ENCODE results near the gene PEAR1. TPM values are rescaled to one million over a fixed set of nuclear protein-coding genes. Genes with fewer than 3 reads are reported as not detected.
"Not testable (repeated sequence)": the region's sequence is repeated elsewhere in the genome, so short reads cannot be mapped to it uniquely, and the experiment has no call there.

The PEAR1 gene
- total RNA-seq, 6 donors from 2014 or later = 8.4 to 33.5 (median 13.7) TPM

DNA sequence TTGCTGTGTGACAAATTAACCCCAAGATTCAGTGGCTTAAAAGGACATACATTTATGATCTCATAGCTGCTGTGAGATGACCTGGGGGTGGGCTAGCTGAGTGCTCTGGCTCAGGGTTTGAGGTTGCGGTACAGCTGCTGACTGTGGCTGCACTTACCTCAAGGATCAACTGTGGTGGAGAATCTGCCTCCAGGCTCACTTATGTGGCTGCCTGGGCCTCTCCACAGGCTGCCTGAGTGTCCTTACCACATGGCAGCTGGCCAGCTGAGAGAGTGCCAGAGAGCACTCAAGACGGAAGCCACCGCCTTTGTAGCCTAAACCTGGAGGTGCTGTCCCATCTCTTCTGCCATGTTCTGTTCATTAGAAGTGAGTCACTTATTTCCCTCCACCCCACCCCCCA is 32.7 kb downstream of the PEAR1 start:
- ATAC-seq (ENCODE audit: low FRiP score in 2 of 2) = peak; percentile 28 to 41
- Histone ChIP-seq H3K36me3 (no peaks in the 10 kb centered on the region), H3K9me3 (no peaks in the 10 kb centered on the region), H3K27ac (no peak overlapping the region), H3K4me1 (peaks cover 28 to 34% (median 30%) of the 10 kb centered on the region in 4 donors), H3K4me3 (no peak overlapping the region), H3K27me3 (peaks cover 0 to 48% (median 22%) of the 10 kb centered on the region in 4 donors)
- TF ChIP-seq POLR2AphosphoS5 (IDR thresholded peaks at IDR 0.05) = no peak
- no peak for TF ChIP-seq EP300 (IDR thresholded peaks at IDR 0.05)
- TF ChIP-seq CTCF (IDR thresholded peaks at IDR 0.05) = no peak
- TF ChIP-seq POLR2A (IDR thresholded peaks at IDR 0.05) = no peak
- DNase-seq = peak in 1 of 2 donors; percentile 84
- 14 to 22% methylated on average over 3 of the region's 3 CpGs for WGBS, 2 donors

DNA sequence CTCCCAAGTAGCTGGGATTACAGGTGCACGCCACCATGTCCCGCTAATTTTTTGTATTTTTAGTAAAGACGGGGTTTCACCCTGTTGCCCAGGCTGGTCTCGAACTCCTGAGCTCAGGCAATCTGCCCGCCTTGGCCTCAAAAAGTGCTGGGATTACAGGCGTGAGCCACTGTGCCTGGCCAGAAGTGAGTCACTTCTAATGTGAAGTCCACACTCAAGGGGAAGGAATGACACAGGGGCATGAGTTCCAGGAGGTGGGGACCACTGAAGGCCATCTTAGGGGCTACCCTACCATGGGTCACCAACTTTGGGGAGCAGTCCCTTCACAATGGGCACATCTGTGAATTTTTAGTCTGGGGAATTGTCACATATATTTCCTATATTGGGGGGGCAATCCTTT is 33.2 kb downstream of the PEAR1 start:
- 74 to 87% methylated on average over 6 of the region's 6 CpGs for WGBS, 2 donors
- H3K9me3 ChIP-seq; ATAC-seq (ENCODE audit: low FRiP score in 2 of 2); H3K27ac ChIP-seq; H3K4me3 ChIP-seq; H3K36me3 ChIP-seq; DNase-seq: not testable (repeated sequence)
- peaks cover 0 to 43% (median 22%) of the 10 kb centered on the region in 4 donors for H3K27me3 ChIP-seq
- peaks cover 31 to 37% (median 34%) of the 10 kb centered on the region in 4 donors for H3K4me1 ChIP-seq

DNA sequence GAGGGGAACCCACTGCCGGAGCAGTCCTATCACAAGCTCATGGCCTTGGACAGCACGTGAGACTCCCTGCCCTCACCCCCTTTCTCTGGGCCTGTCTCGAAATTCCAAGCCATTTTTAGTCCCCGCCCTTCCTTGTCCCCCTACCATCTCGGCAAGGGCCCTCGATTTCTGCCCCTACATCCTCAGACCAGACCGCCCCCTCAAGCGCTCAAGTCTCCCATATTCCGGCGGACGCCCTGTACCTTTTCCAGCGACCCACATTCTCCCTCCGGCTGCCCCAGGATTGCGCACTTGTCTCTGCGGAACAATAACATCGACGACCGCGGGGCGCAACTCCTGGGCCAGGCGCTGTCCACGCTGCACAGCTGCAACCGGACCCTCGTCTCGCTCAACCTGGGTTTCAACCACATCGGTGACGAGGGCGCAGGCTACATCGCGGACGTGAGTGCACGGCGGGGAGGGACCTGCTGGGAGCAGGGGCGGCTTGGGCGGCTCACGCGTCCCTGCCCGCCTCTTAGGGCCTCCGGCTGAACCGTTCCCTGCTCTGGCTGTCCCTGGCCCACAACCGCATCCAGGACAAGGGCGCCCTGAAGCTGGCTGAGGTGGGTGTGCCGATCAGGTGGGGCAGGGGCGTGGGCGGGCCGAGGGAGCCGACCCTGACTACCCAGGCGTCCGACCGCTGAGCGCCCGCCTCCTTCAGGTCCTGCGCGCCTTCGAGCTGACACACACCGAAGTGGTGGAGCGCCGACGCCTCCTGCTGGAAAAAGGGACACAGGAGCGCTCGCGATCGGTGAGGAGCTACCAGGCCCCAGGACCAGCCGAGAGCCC is 33.9 kb downstream of the PEAR1 start:
- ATAC-seq (ENCODE audit: low FRiP score in 2 of 2) (peak; percentile 55 to 68), DNase-seq (peak; percentile 68 to 89)
- 12 to 16% methylated on average over 26 to 31 of the region's 64 CpGs for WGBS, 2 donors
- TF ChIP-seq CTCF (IDR thresholded peaks at IDR 0.05) = peak; percentile 56 to 83 (median 64)
- TF ChIP-seq POLR2AphosphoS5 (IDR thresholded peaks at IDR 0.05) = no peak
- no peak for TF ChIP-seq EP300 (IDR thresholded peaks at IDR 0.05)
- TF ChIP-seq POLR2A (IDR thresholded peaks at IDR 0.05) = no peak
- Histone ChIP-seq H3K4me1 (peaks cover 31 to 41% (median 36%) of the 10 kb centered on the region in 4 donors), H3K36me3 (no peaks in the 10 kb centered on the region), H3K27me3 (peaks cover 0 to 36% (median 18%) of the 10 kb centered on the region in 4 donors), H3K4me3 (peak overlapping the region in 3 of 4 donors; percentile 21 to 39 (median 25)), H3K9me3 (no peaks in the 10 kb centered on the region), H3K27ac (no peak overlapping the region)

- ATAC-seq (ENCODE audit: low FRiP score in 2 of 2) = no peak
- Histone ChIP-seq H3K4me1 (peaks cover 31 to 41% (median 36%) of the 10 kb centered on the region in 4 donors), H3K4me3 (peak overlapping the region in 1 of 4 donors; percentile 25), H3K36me3 (no peaks in the 10 kb centered on the region), H3K27me3 (peaks cover 0 to 29% (median 15%) of the 10 kb centered on the region in 4 donors), H3K9me3 (no peaks in the 10 kb centered on the region), H3K27ac (no peak overlapping the region)
- WGBS, 2 donors = 11 to 13% methylated on average over 4 of the region's 4 CpGs
- DNase-seq = no peak
- TF ChIP-seq POLR2A (IDR thresholded peaks at IDR 0.05) (no peak), POLR2AphosphoS5 (IDR thresholded peaks at IDR 0.05) (no peak), EP300 (IDR thresholded peaks at IDR 0.05) (no peak)
Measured at GRCh38 chr1:156928043-156928602, 34.6 kb downstream of the PEAR1 start.

- Histone ChIP-seq H3K27me3 (peaks cover 0 to 13% (median 4%) of the 10 kb centered on the region in 4 donors), H3K4me1 (peaks cover 19 to 28% (median 24%) of the 10 kb centered on the region in 4 donors), H3K4me3 (no peak overlapping the region), H3K36me3 (no peaks in the 10 kb centered on the region), H3K27ac (no peak overlapping the region), H3K9me3 (no peaks in the 10 kb centered on the region)
- ATAC-seq (ENCODE audit: low FRiP score in 2 of 2) (no peak), DNase-seq (no peak)
- no peak for TF ChIP-seq CTCF (IDR thresholded peaks at IDR 0.05)
- no peak for TF ChIP-seq EP300 (IDR thresholded peaks at IDR 0.05)
- TF ChIP-seq POLR2AphosphoS5 (IDR thresholded peaks at IDR 0.05) = no peak
- TF ChIP-seq POLR2A (IDR thresholded peaks at IDR 0.05) = no peak
- 77 to 85% methylated on average over 6 of the region's 6 CpGs for WGBS, 2 donors
Measured at GRCh38 chr1:156929596-156930238, 36.2 kb downstream of the PEAR1 start.
